ENCODE results near the gene PLN. TPM values are rescaled to one million over a fixed set of nuclear protein-coding genes. Genes with fewer than 3 reads are reported as not detected.

PLN gene
- total RNA-seq (2014; rRNA removed; shearing (Covaris generic); ENCODE audit: low replicate concordance): not detected in 2 replicates

DNA sequence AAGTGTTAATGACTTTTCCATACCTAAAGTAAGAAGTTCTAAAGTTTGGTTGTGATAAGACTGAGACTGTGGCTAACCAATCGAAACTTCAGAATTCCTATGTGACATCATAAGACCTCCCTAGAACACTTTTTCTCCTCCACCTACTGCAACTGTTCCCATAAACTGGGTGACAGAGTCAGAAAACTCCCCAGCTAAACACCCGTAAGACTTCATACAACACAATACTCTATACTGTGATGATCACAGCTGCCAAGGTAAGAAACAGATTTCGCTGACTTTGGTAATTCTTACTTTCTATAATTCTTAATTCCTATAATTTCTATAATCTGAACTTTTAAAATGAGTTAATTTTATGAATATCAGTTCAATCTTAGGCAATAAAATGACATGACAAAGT lies at the start of gene PLN:
TSS of gene PLN (plus strand) at position 161 of the 400 bp plus-strand sequence. CDS start 10,626 bp downstream, outside the sequence.
- H3K79me2 ChIP-seq (ENCODE audit: low read length): no peaks in the 10 kb centered on the region
- H3K9me3 ChIP-seq (ENCODE audit: low read length): no peaks in the 10 kb centered on the region
- H3K4me3 ChIP-seq (ENCODE audit: low read length): no peak within 1 kb of the TSS
- no peaks in the 10 kb centered on the region for H3K4me1 ChIP-seq (ENCODE audit: low read length)
- no peak within 1 kb of the TSS for H2AFZ ChIP-seq (ENCODE audit: low read length)
- no peak within 1 kb of the TSS for H3K9ac ChIP-seq (ENCODE audit: low read length)
- no peak for DNase-seq
- H3K9me2 ChIP-seq (replicated peaks; ENCODE audit: insufficient read depth, low read length): no peaks in the 10 kb centered on the region
- H3K36me3 ChIP-seq (ENCODE audit: insufficient read depth, low read length): no peaks in the 10 kb centered on the region
- 0 out of 2 replicates have a peak, but pooled peaks cover 5% of the 10 kb centered on the region for H4K20me1 ChIP-seq (ENCODE audit: insufficient read depth, low read depth, low read length)
- H3K27ac ChIP-seq (ENCODE audit: low read length): no peak within 1 kb of the TSS
- H3K27me3 ChIP-seq (ENCODE audit: low read length): no peaks in the 10 kb centered on the region
- no peak within 1 kb of the TSS for H3K4me2 ChIP-seq (ENCODE audit: low read depth, low read length, poor library complexity, severe bottlenecking)

DNA sequence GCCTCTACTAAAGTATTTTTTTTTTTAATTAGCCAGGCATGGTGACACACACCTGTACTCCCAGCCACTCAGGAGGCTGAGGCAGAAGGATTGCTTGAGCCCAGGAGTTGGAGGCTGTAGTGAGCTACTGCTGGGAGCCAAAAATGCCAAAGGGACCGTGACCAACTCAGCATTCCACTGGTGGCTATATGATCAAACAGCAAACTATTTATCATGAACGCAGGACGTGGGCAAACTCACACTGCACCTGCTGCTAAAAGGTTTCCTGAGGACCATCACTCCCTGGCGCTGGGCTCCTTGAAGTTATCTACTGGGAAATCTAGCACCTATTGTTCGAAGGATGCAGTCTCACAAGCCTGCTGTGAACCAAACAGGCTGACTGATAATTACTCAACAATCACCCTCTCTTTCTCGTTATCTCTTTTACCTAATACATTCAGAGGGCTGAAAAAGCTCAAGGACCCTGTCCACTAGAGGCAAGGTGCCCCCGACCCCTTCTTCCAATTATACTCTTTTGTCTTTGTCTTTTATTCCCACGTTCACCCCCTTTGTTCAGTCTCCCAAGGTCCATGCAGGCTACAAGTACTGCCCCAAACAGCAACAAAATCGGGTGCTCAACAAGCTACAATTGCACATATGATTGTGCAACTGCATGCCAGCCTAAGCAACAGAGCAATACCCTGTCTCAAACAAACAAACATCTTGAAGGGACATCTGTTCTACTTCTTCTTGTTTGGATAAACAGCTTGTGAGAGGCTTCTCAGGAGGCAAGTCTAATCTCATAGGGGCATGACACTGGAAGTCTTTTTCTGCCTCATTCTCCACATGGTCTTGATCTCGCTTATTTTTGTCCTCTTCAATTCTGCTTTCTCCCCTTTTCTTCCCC lies 47.7 kb upstream of the PLN start:
- Histone ChIP-seq H3K9me3 (ENCODE audit: low read length) (no peaks in the 10 kb centered on the region), H3K27ac (ENCODE audit: low read length) (no peak overlapping the region), H3K9me2 (replicated peaks; ENCODE audit: insufficient read depth, low read length) (no peaks in the 10 kb centered on the region), H3K4me3 (ENCODE audit: low read length) (no peak overlapping the region), H2AFZ (ENCODE audit: low read length) (no peak overlapping the region), H3K4me2 (ENCODE audit: low read depth, low read length, poor library complexity, severe bottlenecking) (no peak overlapping the region), H3K9ac (ENCODE audit: low read length) (no peak overlapping the region), H4K20me1 (ENCODE audit: insufficient read depth, low read depth, low read length) (no peaks in the 10 kb centered on the region), H3K79me2 (ENCODE audit: low read length) (no peaks in the 10 kb centered on the region), H3K4me1 (ENCODE audit: low read length) (no peaks in the 10 kb centered on the region), H3K36me3 (ENCODE audit: insufficient read depth, low read length) (no peaks in the 10 kb centered on the region), H3K27me3 (ENCODE audit: low read length) (no peaks in the 10 kb centered on the region)
- no peak for DNase-seq

DNA sequence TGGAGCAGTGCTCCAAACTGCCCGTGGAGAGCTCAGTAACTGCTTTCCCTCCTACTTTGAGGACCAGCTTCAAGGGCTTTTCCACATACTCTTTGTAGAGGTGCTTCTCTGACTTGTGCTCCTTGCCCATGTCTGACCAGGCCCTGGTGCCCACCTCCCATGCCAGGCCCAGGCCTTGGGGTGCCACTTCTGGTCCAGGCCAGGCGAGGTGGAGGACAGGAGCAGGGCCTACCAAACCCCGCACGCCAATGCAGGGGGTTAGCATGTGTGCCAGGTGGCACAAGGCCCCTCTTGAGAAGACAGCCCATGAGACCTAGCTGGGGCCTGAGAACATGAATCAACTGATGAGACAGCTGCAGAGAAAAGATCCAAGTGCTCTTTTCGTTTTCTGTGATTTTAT lies 47.0 kb upstream of the PLN start:
- Histone ChIP-seq H3K9ac (ENCODE audit: low read length) (no peak overlapping the region), H3K9me3 (ENCODE audit: low read length) (no peaks in the 10 kb centered on the region), H3K79me2 (ENCODE audit: low read length) (no peaks in the 10 kb centered on the region), H3K36me3 (ENCODE audit: insufficient read depth, low read length) (no peaks in the 10 kb centered on the region), H3K27ac (ENCODE audit: low read length) (no peak overlapping the region), H3K9me2 (replicated peaks; ENCODE audit: insufficient read depth, low read length) (no peaks in the 10 kb centered on the region), H3K4me3 (ENCODE audit: low read length) (no peak overlapping the region), H3K27me3 (ENCODE audit: low read length) (no peaks in the 10 kb centered on the region), H4K20me1 (ENCODE audit: insufficient read depth, low read depth, low read length) (no peaks in the 10 kb centered on the region), H2AFZ (ENCODE audit: low read length) (no peak overlapping the region), H3K4me2 (ENCODE audit: low read depth, low read length, poor library complexity, severe bottlenecking) (no peak overlapping the region), H3K4me1 (ENCODE audit: low read length) (no peaks in the 10 kb centered on the region)
- DNase-seq: no peak

DNA sequence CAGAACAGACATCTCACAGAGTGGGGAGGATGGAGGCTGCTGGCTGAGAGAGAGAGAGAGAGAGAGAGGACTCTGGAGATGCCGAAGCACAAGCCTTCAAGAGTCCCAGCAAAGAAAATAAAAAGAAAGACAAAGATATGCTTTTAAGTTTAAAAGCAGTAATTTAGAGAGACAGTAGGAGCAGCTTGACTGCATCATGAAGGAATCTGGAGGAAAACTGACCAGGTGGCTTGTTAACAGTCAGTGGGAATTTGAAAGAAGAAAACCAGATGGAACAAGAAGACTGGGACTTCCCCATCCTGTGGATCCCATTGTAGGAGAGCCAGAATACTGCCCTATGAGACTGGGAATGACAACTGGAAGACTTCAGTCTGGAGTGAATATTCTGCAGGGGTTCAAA lies 46.3 kb upstream of the PLN start:
- no peak for DNase-seq
- H3K27me3 ChIP-seq (ENCODE audit: low read length): no peaks in the 10 kb centered on the region
- no peak overlapping the region for H3K4me3 ChIP-seq (ENCODE audit: low read length)
- no peak overlapping the region for H3K9ac ChIP-seq (ENCODE audit: low read length)
- no peaks in the 10 kb centered on the region for H3K4me1 ChIP-seq (ENCODE audit: low read length)
- H4K20me1 ChIP-seq (ENCODE audit: insufficient read depth, low read depth, low read length): no peaks in the 10 kb centered on the region
- H3K4me2 ChIP-seq (ENCODE audit: low read depth, low read length, poor library complexity, severe bottlenecking): no peak overlapping the region
- H3K36me3 ChIP-seq (ENCODE audit: insufficient read depth, low read length): no peaks in the 10 kb centered on the region
- H3K9me3 ChIP-seq (ENCODE audit: low read length): no peaks in the 10 kb centered on the region
- no peaks in the 10 kb centered on the region for H3K79me2 ChIP-seq (ENCODE audit: low read length)
- no peak overlapping the region for H2AFZ ChIP-seq (ENCODE audit: low read length)
- H3K9me2 ChIP-seq (replicated peaks; ENCODE audit: insufficient read depth, low read length): no peaks in the 10 kb centered on the region
- no peak overlapping the region for H3K27ac ChIP-seq (ENCODE audit: low read length)

DNA sequence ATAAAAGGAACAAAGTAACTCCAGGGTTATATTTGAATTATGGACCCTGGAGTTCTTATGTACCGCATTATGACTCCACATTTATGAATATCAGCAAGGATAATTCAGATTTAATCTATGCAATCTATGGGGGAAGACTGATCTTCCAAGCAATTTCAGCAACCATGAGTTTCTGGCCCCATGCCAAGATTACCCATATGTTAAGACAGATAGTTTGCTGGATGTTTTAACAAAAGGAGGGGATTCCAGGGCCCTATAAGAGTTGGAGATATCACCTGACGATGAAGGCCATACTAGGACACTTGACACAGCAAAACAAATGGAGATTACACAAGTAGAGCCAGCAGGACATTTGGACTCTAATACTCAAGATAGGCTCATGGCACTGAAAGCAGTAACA lies 45.9 kb upstream of the PLN start:
- H3K36me3 ChIP-seq (ENCODE audit: insufficient read depth, low read length): no peaks in the 10 kb centered on the region
- no peaks in the 10 kb centered on the region for H4K20me1 ChIP-seq (ENCODE audit: insufficient read depth, low read depth, low read length)
- H2AFZ ChIP-seq (ENCODE audit: low read length): no peak overlapping the region
- H3K27ac ChIP-seq (ENCODE audit: low read length): no peak overlapping the region
- H3K79me2 ChIP-seq (ENCODE audit: low read length): no peaks in the 10 kb centered on the region
- no peaks in the 10 kb centered on the region for H3K27me3 ChIP-seq (ENCODE audit: low read length)
- H3K9me2 ChIP-seq (replicated peaks; ENCODE audit: insufficient read depth, low read length): no peaks in the 10 kb centered on the region
- no peak overlapping the region for H3K4me2 ChIP-seq (ENCODE audit: low read depth, low read length, poor library complexity, severe bottlenecking)
- H3K9me3 ChIP-seq (ENCODE audit: low read length): no peaks in the 10 kb centered on the region
- no peak for DNase-seq
- no peak overlapping the region for H3K9ac ChIP-seq (ENCODE audit: low read length)
- H3K4me3 ChIP-seq (ENCODE audit: low read length): no peak overlapping the region
- H3K4me1 ChIP-seq (ENCODE audit: low read length): no peaks in the 10 kb centered on the region

DNA sequence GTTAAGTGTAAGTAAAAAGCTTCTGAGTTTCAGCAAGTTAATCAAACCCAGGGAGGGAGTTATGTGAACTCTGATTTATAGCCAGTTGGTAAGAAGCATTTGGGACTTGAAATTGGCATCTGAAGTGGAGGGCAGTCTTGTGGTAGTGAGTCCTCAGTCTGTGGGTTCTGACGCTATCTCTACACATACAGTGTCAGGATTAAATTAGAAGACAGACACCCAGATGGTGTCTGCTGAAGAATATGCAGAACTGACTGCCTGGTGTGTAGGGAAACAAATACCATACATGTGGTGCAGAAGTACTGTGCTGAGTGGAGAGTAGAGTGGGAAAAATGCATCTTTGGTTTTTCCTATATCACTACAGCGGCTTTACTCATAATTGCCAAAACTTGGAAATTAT lies 43.5 kb upstream of the PLN start:
- no peaks in the 10 kb centered on the region for H3K9me3 ChIP-seq (ENCODE audit: low read length)
- no peaks in the 10 kb centered on the region for H3K4me1 ChIP-seq (ENCODE audit: low read length)
- no peaks in the 10 kb centered on the region for H3K9me2 ChIP-seq (replicated peaks; ENCODE audit: insufficient read depth, low read length)
- H3K4me3 ChIP-seq (ENCODE audit: low read length): no peak overlapping the region
- H3K36me3 ChIP-seq (ENCODE audit: insufficient read depth, low read length): no peaks in the 10 kb centered on the region
- H3K4me2 ChIP-seq (ENCODE audit: low read depth, low read length, poor library complexity, severe bottlenecking): no peak overlapping the region
- H3K27ac ChIP-seq (ENCODE audit: low read length): no peak overlapping the region
- H3K9ac ChIP-seq (ENCODE audit: low read length): no peak overlapping the region
- no peak overlapping the region for H2AFZ ChIP-seq (ENCODE audit: low read length)
- H4K20me1 ChIP-seq (ENCODE audit: insufficient read depth, low read depth, low read length): no peaks in the 10 kb centered on the region
- no peaks in the 10 kb centered on the region for H3K79me2 ChIP-seq (ENCODE audit: low read length)
- H3K27me3 ChIP-seq (ENCODE audit: low read length): no peaks in the 10 kb centered on the region
- DNase-seq: no peak

DNA sequence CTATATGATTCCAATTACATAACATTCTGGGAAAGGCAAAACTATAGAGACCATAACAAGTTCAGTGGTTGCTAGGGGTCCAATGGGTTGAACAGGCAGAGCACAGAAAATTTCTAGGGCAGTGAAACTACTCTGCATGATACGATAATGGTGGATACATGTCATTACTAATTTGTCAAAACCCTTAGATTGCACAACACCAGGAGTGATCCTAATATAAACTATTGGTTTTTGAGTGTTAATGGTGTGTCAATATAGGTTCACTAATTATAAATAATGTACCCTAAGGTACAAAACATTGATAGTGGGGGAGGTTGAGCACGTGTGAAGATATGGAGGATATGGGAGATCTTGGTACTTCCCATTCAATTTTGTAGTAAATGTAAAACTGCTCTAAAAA lies 42.4 kb upstream of the PLN start:
- Histone ChIP-seq H4K20me1 (ENCODE audit: insufficient read depth, low read depth, low read length) (no peaks in the 10 kb centered on the region), H2AFZ (ENCODE audit: low read length) (no peak overlapping the region), H3K4me2 (ENCODE audit: low read depth, low read length, poor library complexity, severe bottlenecking) (no peak overlapping the region), H3K9ac (ENCODE audit: low read length) (no peak overlapping the region), H3K4me3 (ENCODE audit: low read length) (no peak overlapping the region), H3K79me2 (ENCODE audit: low read length) (no peaks in the 10 kb centered on the region), H3K4me1 (ENCODE audit: low read length) (no peaks in the 10 kb centered on the region), H3K27ac (ENCODE audit: low read length) (no peak overlapping the region), H3K9me2 (replicated peaks; ENCODE audit: insufficient read depth, low read length) (no peaks in the 10 kb centered on the region), H3K9me3 (ENCODE audit: low read length) (no peaks in the 10 kb centered on the region), H3K27me3 (ENCODE audit: low read length) (no peaks in the 10 kb centered on the region), H3K36me3 (ENCODE audit: insufficient read depth, low read length) (no peaks in the 10 kb centered on the region)
- no peak for DNase-seq

DNA sequence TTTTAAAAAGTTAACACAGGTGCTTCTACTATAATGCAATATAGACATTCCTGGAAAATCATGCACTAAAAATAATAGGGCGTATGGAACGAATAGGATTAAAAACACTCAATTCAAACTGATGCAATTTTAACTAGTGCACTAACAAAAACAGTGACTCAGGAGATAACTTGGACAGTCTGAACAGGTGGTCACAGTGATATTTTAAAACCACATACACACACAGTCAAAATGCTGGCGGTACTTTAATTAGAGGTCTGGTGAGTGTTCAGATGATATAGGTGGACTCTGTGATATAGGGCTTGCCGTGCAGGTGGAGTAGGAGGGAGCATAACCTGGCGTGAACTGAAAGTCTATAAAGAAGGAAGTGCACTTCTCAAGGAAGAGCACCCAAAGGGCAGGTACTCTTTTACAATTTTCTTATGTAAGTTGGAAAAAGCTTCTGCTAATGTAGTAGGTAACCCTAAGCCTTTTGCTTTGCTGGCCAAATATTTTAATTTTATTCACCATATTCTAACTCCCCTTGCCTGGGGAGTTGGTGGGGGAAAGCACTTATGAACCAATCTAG lies 41.9 kb upstream of the PLN start:
- no peaks in the 10 kb centered on the region for H3K27me3 ChIP-seq (ENCODE audit: low read length)
- H3K27ac ChIP-seq (ENCODE audit: low read length): no peak overlapping the region
- H3K4me2 ChIP-seq (ENCODE audit: low read depth, low read length, poor library complexity, severe bottlenecking): no peak overlapping the region
- H3K4me1 ChIP-seq (ENCODE audit: low read length): no peaks in the 10 kb centered on the region
- DNase-seq: no peak
- no peak overlapping the region for H3K4me3 ChIP-seq (ENCODE audit: low read length)
- H3K9me3 ChIP-seq (ENCODE audit: low read length): no peaks in the 10 kb centered on the region
- no peak overlapping the region for H2AFZ ChIP-seq (ENCODE audit: low read length)
- no peaks in the 10 kb centered on the region for H3K9me2 ChIP-seq (replicated peaks; ENCODE audit: insufficient read depth, low read length)
- H3K36me3 ChIP-seq (ENCODE audit: insufficient read depth, low read length): no peaks in the 10 kb centered on the region
- no peak overlapping the region for H3K9ac ChIP-seq (ENCODE audit: low read length)
- H3K79me2 ChIP-seq (ENCODE audit: low read length): no peaks in the 10 kb centered on the region
- no peaks in the 10 kb centered on the region for H4K20me1 ChIP-seq (ENCODE audit: insufficient read depth, low read depth, low read length)

Measured in Karpas-422 (cell line).